Common myeloid progenitor, CD34-positive (primary cell): ENCODE measurements around the gene MCTP2.

Experiments used
- CTCF ChIA-PET: fragments of 350-600 bp; sonication (Branson Sonifier 250); formaldehyde crosslinking; loops from one replicate; lab custom pipeline; 2021; ENCODE audit warnings: antibody characterized with exemption; lab: Charles Lee
- POLR2A ChIA-PET: fragments of 350-600 bp; sonication (Branson Sonifier 250); formaldehyde crosslinking; loops from one replicate; lab custom pipeline; 2021; ENCODE audit warnings: antibody characterized with exemption; lab: Charles Lee
- DNase-seq, 3 donors: peaks; one replicate each; pipeline versions ENCODE4 v3.0.0 to v3.0.0-alpha.2; 2013
- H3K27ac ChIP-seq, 2 experiments: 1 replicate in 1 of 2; 2 replicates in 1 of 2; pipeline ENCODE4 v1.7.0; 2013; ENCODE audit warnings: inconsistent platforms in 2 of 2, low read length in 2 of 2, mild to moderate bottlenecking in 2 of 2, low read depth in 1 of 2, moderate library complexity in 1 of 2; ENCODE audit not compliant: severe bottlenecking in 2 of 2, insufficient read depth in 1 of 2, poor library complexity in 1 of 2
- H3K27me3 ChIP-seq, 5 experiments: replicated peaks in 2 of 5; 1 replicate in 3 of 5; 2 replicates in 2 of 5; pipeline versions ENCODE4 v1.6.1 to v1.7.0; 2013; ENCODE audit warnings: low read length in 4 of 5, mild to moderate bottlenecking in 2 of 5, moderate library complexity in 2 of 5, inconsistent platforms in 1 of 5; ENCODE audit not compliant: insufficient read depth in 5 of 5, control insufficient read depth in 4 of 5
- H3K36me3 ChIP-seq, 4 experiments: 1 replicate in 2 of 4; 2 replicates in 2 of 4; pipeline versions ENCODE4 v1.6.1 to v1.7.0; 2013; ENCODE audit warnings: low read length in 3 of 4, control low read depth in 1 of 4, mild to moderate bottlenecking in 1 of 4; ENCODE audit not compliant: control insufficient read depth in 4 of 4, insufficient read depth in 4 of 4
- H3K4me1 ChIP-seq, 4 experiments: 1 replicate in 3 of 4; 2 replicates in 1 of 4; pipeline versions ENCODE4 v1.6.1 to v1.7.1; 2013; ENCODE audit warnings: low read length in 3 of 4, mild to moderate bottlenecking in 3 of 4, control low read depth in 1 of 4, inconsistent platforms in 1 of 4, moderate library complexity in 1 of 4; ENCODE audit not compliant: control insufficient read depth in 4 of 4, insufficient read depth in 4 of 4; ENCODE audit errors: control extremely low read depth in 1 of 4
- H3K4me3 ChIP-seq, 7 experiments: 1 replicate in 4 of 7; 2 replicates in 3 of 7; pipeline versions ENCODE4 v1.5.1 to v1.7.0; 2013; ENCODE audit warnings: mild to moderate bottlenecking in 7 of 7, low read length in 6 of 7, moderate library complexity in 6 of 7, inconsistent platforms in 2 of 7, low read depth in 2 of 7, control low read depth in 1 of 7; ENCODE audit not compliant: insufficient read depth in 4 of 7, control insufficient read depth in 1 of 7; ENCODE audit errors: extremely low read depth in 1 of 7
- H3K9me3 ChIP-seq, 5 experiments: 1 replicate in 4 of 5; 2 replicates in 1 of 5; pipeline versions ENCODE4 v1.6.1 to v1.7.1; 2013; ENCODE audit warnings: low read length in 4 of 5, mild to moderate bottlenecking in 2 of 5, inconsistent platforms in 1 of 5, low read depth in 1 of 5, moderate library complexity in 1 of 5; ENCODE audit not compliant: control insufficient read depth in 4 of 5, insufficient read depth in 2 of 5; ENCODE audit errors: control extremely low read depth in 1 of 5
- WGBS: methylation state at CpG from one replicate; pipeline ENCODE4 v1.1.5; 2013; ENCODE audit not compliant: insufficient coverage; 5-methylcytosine and 5-hydroxymethylcytosine counted together

The MCTP2 gene

GRCh38 chr15:94432279-94432678 lies 200.9 kb downstream of the MCTP2 start:
- Histone ChIP-seq H3K4me1 (no peaks in the 10 kb centered on the region), H3K4me3 (no peak overlapping the region), H3K9me3 (peaks cover 0 to 5% (median 3%) of the 10 kb centered on the region in 5 experiments), H3K27me3 (no peaks in the 10 kb centered on the region), H3K27ac (no peak overlapping the region), H3K36me3 (peaks cover 0 to 27% (median 16%) of the 10 kb centered on the region in 4 experiments)
- ChIA-PET CTCF (interaction anchor here (1.6 kb wide), 1 partner anchor 12 kb away, joined by 4 read pairs; no protein-coding TSS in a partner anchor), POLR2A (no interaction called here)
- no peak for DNase-seq
- no CpG with 5 or more reads among the region's 1 CpG for WGBS

GRCh38 chr15:94439158-94439557 lies 207.8 kb downstream of the MCTP2 start:
- Histone ChIP-seq H3K4me3 (no peak overlapping the region), H3K9me3 (no peaks in the 10 kb centered on the region), H3K27me3 (no peaks in the 10 kb centered on the region), H3K36me3 (peaks cover 3 to 37% (median 20%) of the 10 kb centered on the region in 4 experiments), H3K4me1 (no peaks in the 10 kb centered on the region), H3K27ac (no peak overlapping the region)
- no CpG with 5 or more reads among the region's 3 CpGs for WGBS
- CTCF ChIA-PET = no interaction called here
- DNase-seq = no peak
- POLR2A ChIA-PET = no interaction called here

GRCh38 chr15:94441760-94442159 lies 210.4 kb downstream of the MCTP2 start:
- ChIA-PET CTCF (no interaction called here), POLR2A (no interaction called here)
- Histone ChIP-seq H3K27ac (no peak overlapping the region), H3K9me3 (no peaks in the 10 kb centered on the region), H3K4me3 (no peak overlapping the region), H3K4me1 (no peaks in the 10 kb centered on the region), H3K36me3 (peaks cover 9 to 58% (median 32%) of the 10 kb centered on the region in 4 experiments), H3K27me3 (no peaks in the 10 kb centered on the region)
- DNase-seq = no peak
- WGBS = 100% methylated on average over 2 of the region's 3 CpGs

- no peaks in the 10 kb centered on the region for H3K9me3 ChIP-seq
- ChIA-PET CTCF (no interaction called here), POLR2A (no interaction called here)
- DNase-seq = no peak
- no peak overlapping the region for H3K4me3 ChIP-seq
- H3K27me3 ChIP-seq = no peaks in the 10 kb centered on the region
- no peaks in the 10 kb centered on the region for H3K4me1 ChIP-seq
- no peak overlapping the region for H3K27ac ChIP-seq
- peaks cover 11 to 61% (median 34%) of the 10 kb centered on the region in 4 experiments for H3K36me3 ChIP-seq
- no CpG with 5 or more reads among the region's 1 CpG for WGBS
Observed at GRCh38 chr15:94442480-94442879, 211.1 kb downstream of the MCTP2 start.

GRCh38 chr15:94443186-94443585 lies 211.8 kb downstream of the MCTP2 start:
- 97% methylated on average over 4 of the region's 5 CpGs for WGBS
- H3K27me3 ChIP-seq = no peaks in the 10 kb centered on the region
- H3K27ac ChIP-seq = no peak overlapping the region
- H3K4me1 ChIP-seq = no peaks in the 10 kb centered on the region
- no peaks in the 10 kb centered on the region for H3K9me3 ChIP-seq
- no peak overlapping the region for H3K4me3 ChIP-seq
- peaks cover 11 to 61% (median 34%) of the 10 kb centered on the region in 4 experiments for H3K36me3 ChIP-seq
- DNase-seq = no peak
- CTCF ChIA-PET = interaction anchor here (1.6 kb wide), 1 partner anchor 10 kb away, joined by 4 read pairs; no protein-coding TSS in a partner anchor
- POLR2A ChIA-PET = no interaction called here

- WGBS = 98% methylated on average over 7 of the region's 7 CpGs
- H3K36me3 ChIP-seq = peaks cover 4 to 46% (median 29%) of the 10 kb centered on the region in 4 experiments
- no peaks in the 10 kb centered on the region for H3K27me3 ChIP-seq
- no peaks in the 10 kb centered on the region for H3K9me3 ChIP-seq
- ChIA-PET POLR2A (no interaction called here), CTCF (no interaction called here)
- no peaks in the 10 kb centered on the region for H3K4me1 ChIP-seq
- H3K27ac ChIP-seq = no peak overlapping the region
- H3K4me3 ChIP-seq = no peak overlapping the region
- DNase-seq = no peak
Observed at GRCh38 chr15:94445566-94446160, 214.3 kb downstream of the MCTP2 start.

- no peak overlapping the region for H3K27ac ChIP-seq
- no peak for DNase-seq
- no peak overlapping the region for H3K4me3 ChIP-seq
- no peaks in the 10 kb centered on the region for H3K4me1 ChIP-seq
- ChIA-PET CTCF (no interaction called here), POLR2A (no interaction called here)
- peaks cover 4 to 46% (median 29%) of the 10 kb centered on the region in 4 experiments for H3K36me3 ChIP-seq
- no peaks in the 10 kb centered on the region for H3K9me3 ChIP-seq
- no peaks in the 10 kb centered on the region for H3K27me3 ChIP-seq
Observed at GRCh38 chr15:94446441-94446840, 215.1 kb downstream of the MCTP2 start.
